Stimulated activated CD4-positive, alpha-beta T cell treated with anti-CD3 and anti-CD28 coated beads, Interleukin-1b, Interleukin-23, amount 100 ng/mL, for 48 hours (primary cell): ENCODE measurements around the gene BSG.

ENCODE experiments used
- DNase-seq: peaks from one replicate; pipeline ENCODE4 v3.0.0-alpha.2; 2020

BSG gene

DNA sequence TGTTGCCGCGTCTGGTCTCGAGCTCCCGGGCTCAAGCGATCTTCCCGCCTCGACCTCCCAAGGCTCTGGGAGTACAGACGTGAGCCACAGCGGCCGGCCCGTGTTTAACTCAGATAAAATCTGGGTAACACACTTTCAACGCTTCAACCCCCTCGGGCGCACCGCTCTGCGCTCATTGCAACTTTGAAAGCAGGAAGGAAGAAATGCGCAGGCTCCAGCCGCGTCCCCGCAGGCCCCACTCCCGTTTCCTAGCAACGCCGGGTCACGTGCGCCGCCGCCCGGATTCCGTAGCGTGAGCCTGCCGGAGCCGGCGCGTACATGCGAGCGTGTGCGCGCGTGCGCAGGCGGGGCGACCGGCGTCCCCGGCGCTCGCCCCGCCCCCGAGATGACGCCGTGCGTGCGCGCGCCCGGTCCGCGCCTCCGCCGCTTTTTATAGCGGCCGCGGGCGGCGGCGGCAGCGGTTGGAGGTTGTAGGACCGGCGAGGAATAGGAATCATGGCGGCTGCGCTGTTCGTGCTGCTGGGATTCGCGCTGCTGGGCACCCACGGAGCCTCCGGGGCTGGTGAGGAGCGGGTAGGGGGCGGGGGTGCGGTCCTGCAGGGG, at the start of gene BSG:
BSG (plus strand) TSS at position 457 of the 603 bp plus-strand sequence; CDS start at position 496, 39 bp downstream.
- DNase-seq, result peak; percentile 98

DNA sequence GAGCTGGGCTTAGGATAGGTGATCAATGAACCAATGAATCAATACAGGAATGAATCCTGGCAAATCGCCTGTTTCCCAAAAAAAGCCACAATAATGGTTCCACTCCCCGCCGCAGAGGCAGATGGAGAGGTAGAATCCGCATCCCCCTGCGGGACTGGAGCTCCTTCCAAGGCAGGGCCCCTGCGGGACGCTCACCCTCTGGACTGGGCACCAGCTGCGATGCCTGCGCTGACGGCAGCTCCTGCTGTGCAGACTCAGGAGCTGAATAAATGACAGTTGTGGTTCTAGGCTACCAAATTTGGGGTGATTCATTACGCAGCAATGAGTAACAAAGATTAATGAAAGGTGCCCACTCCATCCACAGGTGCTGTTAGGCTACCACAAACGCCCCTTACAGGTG, 49.7 kb upstream of the BSG start:
- no peak for DNase-seq

DNA sequence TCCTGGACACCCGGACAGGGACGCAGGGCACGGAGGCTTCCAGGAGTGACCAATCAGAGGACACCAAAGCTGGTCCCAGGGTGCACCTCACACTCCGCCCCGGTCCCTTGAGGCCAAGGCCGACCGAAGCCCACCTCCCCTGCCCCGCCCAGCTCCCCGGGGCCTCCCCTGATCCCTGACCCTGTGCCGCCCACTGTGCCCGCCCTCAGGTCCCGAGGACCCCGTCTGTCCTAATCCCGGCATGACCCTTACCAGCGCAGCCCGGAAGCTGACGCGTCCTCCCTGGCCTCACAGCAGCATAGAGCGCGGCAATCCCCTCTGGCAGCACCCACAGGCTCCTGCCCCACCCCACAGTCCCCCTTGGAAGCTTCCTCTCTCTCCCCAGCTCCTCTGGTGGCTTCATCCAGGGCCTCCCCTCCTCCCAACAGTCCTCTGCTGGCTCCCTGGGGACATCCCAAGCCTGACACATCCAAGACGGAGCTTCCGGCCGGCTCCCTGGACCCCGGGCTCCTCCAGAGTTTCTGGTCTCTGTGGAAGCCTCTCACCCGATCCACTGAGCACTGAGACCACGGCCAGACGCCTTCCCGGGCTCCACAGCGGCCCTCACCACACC, 48.2 kb upstream of the BSG start:
- DNase-seq, result no peak

DNA sequence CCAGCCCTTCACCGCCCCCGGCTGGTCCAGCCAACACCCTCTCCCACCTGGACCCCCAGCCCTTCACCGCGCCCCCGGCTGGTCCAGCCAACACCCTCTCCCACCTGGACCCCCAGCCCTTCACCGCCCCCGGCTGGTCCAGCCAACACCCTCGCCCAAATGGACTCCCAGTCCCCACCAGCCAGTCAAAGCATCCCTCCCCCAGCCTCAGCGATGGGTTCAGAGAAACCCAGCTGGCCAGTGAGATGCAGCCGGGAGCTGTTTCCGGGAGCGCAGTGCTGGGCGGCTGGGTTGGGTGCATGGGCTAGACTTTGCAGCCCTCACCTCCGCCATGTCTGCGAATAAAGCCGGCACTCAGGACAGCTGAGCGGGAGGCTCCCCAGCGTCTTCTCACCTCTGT, 47.4 kb upstream of the BSG start:
- no peak for DNase-seq

DNA sequence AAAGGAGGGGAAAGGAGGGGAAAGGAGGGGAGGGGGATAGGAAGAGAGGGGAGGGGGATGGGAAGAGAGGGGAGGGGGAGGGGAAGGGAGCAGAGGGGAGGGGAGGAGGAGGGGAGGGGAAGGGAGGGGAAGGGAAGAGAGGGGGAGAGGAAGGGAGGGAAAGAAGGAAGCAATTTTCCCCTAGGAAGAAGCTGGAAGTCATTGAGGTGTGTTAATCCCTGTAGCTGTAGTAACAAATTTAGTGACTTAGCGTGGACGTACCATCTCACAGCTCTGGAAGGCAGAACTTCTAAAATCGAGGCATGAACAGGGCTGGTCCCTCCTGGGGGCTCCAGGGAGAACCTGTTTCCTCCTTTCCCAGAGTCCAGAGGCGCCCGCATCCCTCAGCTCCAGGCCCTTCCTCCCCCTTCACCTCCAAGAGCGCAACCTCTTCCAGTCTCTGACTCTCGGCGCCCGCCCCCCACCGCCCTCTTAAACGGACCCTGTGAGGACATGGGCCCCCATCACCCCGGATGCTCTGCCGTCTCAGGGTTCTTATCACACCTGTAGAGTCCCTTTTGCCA, 46.5 kb upstream of the BSG start:
- DNase-seq, result no peak

DNA sequence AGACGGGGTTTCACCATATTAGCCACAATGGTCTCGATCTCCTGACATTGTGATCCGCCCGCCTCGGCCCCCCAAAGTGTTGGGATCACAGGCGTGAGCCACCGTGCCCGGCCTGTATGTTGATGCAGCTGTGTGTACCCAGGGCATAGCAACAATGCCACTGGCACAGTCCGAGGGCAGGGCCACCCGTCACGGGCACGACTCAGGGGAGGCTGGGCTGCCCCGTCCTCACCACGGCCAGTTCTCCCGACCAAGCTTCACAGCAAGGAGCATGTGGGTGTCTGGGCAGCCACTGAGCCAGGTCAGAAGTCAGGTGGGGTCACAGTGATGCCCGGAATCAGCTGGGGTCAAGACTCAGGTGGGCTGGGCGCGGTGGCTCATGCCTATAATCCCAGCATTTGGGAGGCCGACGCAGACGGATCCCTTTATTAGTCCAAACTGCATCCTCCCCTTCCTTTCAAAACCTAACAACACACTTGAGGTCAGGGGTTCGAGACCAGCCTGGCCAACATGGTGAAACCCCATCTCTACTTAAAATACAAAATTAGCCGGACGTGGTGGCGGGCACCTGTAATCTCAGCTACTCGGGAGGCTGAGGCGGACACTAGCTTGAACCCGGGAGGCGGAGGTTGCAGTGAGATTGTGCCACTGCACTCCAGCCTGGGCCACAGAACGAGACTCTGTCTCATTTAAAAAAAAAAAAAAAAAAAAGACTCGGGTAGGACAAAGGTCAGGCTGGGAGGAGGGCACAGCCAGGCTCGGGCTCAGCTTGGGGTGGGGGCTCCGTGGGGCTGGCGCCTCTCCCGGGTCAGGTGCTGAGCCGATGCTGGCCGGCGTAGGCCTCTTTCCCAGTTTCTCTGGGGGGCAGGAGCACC, 42.0 kb upstream of the BSG start:
- DNase-seq, result no peak

DNA sequence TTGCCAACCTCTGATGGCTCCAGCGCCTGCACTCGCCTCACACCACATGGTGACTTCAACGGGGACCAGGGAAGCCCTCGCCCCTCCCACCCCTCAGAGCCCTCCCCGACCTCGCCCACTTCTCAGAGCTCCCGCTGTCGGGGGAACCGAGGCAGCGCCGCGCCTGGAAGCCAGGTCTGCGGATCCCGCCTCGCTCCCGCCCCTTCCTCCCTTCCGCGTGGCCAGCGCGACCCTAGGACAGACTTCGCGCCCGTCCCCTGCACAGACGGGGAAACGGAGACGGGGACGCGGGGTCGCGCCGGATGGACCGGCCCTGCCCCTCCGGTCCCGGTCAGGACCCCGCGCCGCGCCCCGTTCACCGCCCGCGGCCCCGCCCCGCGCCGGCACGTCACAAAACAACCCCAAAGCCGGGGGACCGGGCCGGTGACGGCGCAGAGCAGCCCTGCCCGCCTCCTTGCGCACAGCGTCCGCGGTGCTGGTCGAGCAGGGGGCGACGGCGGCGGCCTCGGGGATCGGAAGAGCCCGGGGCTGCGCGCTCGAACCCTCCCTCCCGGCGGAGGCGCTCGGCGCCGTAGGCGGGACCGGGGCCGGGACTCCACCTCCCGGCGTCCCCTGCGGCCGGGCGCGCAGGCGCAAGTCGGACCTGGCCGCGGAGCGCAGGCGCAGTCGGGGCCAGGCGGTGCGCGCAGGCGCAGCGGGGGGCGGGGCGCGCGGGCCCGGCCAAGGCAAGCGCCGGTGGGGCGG, 41.2 kb upstream of the BSG start:
- DNase-seq, result peak; percentile 86

DNA sequence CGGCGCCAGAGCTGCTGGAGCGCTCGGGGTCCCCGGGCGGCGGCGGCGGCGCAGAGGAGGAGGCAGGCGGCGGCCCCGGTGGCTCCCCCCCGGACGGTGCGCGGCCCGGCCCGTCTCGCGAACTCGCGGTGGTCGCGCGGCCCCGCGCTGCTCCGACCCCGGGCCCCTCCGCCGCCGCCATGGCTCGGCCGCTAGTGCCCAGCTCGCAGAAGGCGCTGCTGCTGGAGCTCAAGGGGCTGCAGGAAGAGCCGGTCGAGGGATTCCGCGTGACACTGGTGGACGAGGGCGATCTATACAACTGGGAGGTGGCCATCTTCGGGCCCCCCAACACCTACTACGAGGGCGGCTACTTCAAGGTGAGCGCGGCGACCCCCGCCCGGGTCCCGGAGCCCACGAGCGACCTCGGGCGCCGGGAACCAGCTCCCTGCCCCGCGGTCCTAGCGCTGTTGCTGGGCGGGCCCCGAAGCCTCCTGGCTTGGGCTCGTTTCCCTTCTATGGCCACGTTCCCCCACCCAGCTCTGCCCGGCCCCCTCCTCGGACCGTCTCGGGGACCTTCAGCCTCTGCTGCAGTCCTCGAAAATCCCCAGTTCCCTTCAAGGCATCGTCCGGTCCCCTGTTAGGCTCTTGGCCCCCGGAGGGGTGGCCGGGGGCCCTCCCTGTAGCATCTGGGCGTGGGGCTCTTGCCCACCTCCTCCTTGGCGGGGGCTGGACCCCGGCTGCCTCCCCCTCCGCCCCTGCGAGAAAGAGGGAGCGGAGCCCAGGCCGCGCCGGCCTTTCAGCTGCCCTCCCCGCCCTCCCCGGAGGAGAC, 40.4 kb upstream of the BSG start, which contains the start of gene CDC34:
CDC34 (plus strand) TSS at position 8 of the 808 bp plus-strand sequence; CDS start at position 180, 172 bp downstream.
- no peak for DNase-seq

DNA sequence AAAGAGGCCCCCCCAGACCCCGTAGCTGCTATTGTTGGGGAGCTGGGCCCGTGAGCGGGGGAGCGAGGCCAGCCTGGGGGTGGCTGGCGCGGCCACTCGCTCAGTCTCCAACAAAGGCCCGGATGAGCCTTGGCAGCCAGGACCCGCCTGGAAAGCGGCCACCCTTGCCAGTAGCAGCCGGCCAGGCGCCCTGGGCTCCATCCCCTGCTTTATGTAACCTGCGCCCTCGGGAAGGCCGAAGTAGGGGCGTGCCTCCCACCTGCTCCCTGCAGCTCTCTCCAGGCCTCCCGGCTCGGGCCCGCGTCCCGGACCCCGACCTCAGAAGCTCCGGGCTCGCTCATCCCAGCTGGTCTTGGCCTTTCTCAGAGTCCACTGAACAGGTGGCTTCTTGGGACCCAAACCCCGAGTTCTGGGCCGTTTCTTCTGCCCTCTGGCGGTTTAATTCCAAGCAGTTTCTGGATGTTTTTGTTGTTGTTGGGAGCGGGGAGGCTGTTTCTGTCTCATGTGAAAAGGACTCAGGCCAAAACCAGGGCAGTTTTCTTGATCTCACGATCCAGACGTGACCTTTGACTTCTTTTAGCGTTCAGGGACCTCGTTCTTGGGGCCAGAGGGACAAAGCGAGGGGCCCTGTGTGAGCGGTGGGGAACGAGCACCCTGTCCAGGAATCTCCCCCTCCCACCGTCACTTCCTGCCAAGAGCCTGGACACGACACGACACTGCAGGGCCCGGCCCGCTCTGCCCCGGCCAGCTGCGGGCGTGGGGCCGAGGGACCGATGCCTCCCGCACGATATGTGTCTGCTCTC, 39.6 kb upstream of the BSG start:
- DNase-seq, result no peak

DNA sequence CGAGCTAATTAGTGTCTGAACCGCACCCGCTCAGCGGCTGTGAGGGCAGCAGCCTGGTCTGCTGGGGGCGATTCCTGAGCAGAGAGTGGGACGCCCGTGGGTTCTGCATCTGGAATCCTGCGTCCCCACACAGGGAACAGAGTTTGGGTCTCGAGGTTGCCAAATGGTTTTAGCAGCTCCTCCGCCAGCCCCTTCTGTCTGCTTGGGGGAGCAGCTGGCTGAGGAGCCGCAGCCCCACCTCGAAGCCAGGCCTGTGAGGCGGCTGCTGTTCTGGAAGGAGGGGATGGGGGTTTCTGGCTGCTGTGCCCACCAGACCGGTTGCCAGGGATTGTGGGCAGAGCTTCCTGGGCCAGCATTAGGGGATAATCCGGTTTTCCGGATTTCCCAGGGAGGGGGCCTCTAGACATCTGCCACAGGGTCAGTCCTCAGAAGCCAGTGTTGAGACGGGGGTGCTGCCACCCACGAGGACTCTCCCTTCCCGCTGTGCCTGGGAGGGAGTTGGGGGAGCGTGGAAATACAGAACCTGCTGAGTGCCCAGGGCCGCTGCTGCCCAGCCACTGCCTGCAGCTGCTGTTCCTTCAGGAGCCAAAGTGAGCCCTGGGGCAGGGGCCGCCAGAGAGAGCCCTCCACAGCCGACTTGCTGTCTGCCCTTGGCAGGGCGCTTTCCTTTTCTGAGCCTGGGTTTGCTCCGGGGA, 38.9 kb upstream of the BSG start:
- no peak for DNase-seq

DNA sequence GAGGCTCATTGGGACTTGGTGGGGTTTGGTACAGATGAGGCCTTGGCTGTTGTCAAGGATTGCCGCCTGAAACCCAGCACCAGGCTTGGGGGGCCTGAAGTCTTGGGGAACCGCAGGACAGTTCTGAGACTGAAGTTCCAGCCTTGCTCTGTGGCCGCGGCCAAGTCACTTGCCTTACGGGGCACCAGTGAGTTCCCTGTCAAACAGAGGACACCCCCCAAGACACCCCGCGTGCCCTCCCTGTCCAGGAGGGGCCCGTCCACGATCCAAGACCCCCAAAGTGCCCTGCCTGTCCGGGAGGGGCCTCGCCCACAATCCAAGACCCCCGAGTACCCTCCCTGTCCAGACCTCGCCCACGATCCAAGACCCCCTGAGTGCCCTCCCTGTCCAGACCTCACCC, 38.3 kb upstream of the BSG start:
- DNase-seq, result no peak

DNA sequence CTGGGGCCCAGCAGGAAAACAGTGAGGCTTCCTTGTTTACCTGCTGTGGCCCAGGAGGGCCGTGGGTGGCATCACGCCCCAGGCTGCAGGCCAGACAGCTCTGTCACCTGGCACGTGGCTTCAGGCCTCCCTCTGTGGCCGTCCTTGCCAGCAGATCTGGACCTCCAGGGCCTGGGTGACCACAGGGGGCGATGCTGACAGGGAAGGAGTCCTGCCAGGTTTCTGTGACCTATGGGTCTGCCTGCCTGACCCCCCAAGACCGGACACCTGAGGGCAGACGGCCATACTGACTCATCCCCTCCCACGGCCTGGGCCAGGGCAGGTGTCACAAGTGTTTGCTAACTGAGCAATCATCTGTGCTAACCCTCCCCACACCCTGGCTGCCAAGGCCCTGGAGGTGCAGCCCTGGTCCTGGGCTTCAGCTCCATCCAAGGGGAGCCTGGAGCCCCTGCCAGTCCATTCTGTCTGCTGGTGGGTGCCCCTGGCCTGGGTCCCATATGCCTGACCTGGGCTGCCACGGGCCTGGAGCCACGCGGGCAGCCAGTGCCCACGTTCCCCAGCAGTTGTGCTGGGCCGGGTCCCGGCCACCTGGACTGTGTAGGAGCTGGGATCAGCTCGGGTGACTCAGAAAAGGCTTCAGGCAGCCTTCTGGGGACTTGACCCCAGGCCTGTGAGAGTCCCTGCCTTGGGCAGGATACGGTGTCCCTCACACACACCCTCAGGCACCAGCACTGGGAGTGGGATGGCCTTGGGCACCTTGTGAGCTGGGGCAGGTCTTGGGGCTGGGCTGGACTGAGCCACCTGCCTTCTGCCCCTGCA, 37.2 kb upstream of the BSG start:
- no peak for DNase-seq

DNA sequence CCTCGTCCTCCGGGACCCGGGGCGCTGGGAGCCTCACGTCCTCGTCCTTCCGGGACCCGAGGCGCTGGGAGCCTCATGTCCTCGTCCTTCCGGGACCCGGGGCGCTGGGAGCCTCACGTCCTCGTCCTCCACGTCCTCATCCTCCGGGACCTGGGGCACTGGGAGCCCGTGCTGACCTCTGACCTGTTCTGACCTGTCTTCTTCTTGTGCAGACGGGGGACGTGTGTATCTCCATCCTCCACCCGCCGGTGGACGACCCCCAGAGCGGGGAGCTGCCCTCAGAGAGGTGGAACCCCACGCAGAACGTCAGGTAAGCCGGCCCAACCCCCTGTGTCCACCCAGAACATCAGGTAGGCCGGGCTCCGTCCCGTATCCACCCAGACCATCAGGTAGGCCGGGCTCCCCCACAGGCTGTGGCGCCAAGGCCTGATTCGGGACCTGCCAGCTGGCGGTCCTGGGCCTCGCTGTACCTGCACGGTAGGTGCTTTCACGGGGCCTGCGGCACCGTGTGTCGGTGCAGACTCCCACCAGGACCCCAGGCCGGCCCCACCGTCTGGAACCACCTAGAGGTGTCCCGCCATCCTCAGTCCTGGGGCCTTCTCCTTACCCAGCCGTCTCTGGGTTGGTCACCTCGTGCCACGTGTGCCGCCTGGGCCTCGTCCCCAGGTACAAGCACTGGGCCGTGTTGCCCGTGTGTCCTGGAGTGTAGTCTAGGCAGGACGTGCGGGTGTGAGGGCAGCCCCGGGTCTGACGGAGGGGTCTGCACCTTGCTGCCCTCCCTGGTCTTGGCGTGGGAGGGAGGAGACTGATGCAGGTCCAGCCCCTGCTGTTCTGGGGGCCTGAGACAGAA, 36.1 kb upstream of the BSG start:
- DNase-seq, result no peak

DNA sequence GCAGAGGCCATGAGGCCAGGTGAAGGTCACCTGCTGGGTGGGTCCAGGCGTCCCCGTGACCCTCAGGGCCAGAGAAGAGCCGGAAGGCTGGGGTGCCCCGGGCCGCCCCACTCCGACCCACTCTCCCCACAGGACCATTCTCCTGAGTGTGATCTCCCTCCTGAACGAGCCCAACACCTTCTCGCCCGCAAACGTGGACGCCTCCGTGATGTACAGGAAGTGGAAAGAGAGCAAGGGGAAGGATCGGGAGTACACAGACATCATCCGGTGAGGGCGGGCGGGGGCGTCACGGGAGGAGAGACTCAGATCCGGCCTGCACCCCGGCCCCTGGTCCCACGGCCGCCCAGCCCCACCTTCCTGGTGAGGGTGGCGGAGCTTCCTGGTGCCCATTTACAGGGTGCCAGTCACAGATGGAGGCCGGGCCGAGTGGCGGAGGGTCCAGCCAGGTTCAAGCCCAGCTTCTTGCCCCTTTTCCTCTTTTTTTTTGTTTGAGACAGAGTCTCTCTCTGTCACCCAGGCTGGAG, 35.5 kb upstream of the BSG start:
- DNase-seq, result no peak

DNA sequence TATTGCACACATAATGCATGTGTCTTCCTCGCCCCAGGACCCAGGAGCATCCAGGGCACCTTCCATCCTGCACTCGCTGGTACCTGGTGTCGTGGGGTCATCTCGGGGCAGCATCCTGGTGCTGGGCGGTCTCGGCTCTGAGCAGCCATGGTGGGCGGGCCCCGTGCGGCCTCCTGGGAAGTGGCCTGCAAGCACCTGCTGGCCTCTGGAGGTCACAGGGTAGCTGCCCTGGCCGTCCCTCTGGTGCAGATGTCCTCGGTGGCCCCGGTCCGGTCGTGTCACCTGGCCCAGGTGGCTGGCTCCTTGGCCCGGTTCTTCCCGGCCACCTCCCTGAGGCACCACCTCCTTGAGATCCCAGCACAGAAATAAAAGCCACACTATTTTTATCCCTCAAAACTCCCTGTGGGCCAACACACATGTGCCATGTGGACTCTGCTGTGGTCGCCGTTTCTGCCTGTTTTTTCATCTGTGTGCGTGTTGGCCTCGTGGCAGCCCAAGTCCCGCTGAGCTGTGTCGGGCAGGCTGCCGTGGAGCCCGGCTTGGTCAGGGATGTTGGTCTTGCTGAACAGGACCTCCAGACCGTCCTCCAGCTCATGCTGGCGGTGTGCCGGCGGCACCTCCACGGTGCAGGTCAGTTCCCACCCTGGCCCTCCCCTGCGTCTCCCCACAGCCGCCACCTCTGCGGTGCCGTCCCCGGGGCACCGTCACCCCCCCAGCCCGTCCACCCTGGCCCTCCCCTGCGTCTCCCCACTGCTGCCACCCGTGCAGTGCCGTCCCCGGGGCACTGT, 33.6 kb upstream of the BSG start:
- no peak for DNase-seq

DNA sequence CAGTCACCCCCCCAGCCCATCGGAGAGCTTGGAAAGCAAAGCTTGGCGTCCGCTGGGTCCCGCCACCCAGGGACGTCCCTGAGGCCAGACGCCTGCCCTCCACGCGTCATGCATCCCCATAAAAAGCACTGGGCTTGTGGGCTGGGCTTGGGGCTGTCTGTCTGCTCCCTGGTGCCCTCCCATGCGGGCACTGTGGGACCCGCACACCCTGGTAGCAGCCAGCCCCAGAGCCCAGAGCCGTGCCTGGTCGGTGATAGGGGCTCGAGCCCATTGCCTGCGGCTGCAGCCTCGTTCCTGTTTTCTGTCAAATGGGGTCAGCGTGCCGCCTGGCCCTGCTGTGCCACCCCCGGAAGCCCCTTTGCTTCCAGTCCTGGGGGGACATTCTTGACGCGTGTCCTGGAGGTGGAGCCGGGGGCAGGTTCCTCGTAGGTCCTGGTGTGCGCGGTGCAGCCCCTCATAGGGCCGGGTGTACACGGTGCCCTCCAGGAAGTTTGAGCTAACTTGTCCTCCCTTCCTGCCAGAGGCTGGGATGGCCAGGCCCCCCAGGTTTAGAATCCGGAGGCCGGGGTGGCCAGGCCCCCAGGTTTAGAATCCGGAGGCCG, 32.9 kb upstream of the BSG start:
- no peak for DNase-seq
